Mucosa of descending colon (tissue), 3 donors: ENCODE results near the gene EXT2. TPM values are rescaled to one million over a fixed set of nuclear protein-coding genes. Genes with fewer than 3 reads are reported as not detected.

Source experiments
- ATAC-seq: fragments of 200-7000 bp; cut with Tn5 transposase; one replicate; pipeline ENCODE4 v1.9.1; 2020; ENCODE audit warnings: mild to moderate bottlenecking, moderate library complexity
- DNase-seq, 3 donors: peaks; one replicate each; pipeline ENCODE4 v3.0.0-alpha.2; 2020
- H3K36me3 ChIP-seq: fragments of 200-600 bp; one replicate; pipeline ENCODE4 v1.8.0; 2021; ENCODE audit warnings: low read depth, mild to moderate bottlenecking
- H3K4me1 ChIP-seq: fragments of 200-600 bp; one replicate; pipeline ENCODE4 v1.8.0; 2021; ENCODE audit warnings: low read depth, mild to moderate bottlenecking
- H3K4me3 ChIP-seq: fragments of 200-600 bp; one replicate; pipeline ENCODE4 v1.8.0; 2021; ENCODE audit warnings: mild to moderate bottlenecking
- H3K9me3 ChIP-seq: fragments of 200-600 bp; one replicate; pipeline ENCODE4 v1.8.0; 2021; ENCODE audit warnings: mild to moderate bottlenecking
- intact Hi-C, 2 donors: fragments of 100-400 bp; cut with DNase I in 1 of 2; cut with micrococcal nuclease in 1 of 2; formaldehyde crosslinking; loops; one replicate each; pipeline versions ENCODE4 v1.11.0 to v1.11.1; 2022; cut with DNase I, micrococcal nuclease
- total RNA-seq, 3 donors: library from RNA; stranded (reverse); fragmentation: NEBNext Ultra II Directional in 2 of 3; extraction: Animal tissue kit (Norgen Biotek cat#: 25700) in 2 of 3; gene quantifications; one replicate each; pipeline versions ENCODE4 v1.2.1 to v1.2.4, GENCODE V29; 2021 to 2023
- TF ChIP-seq, protein P1 (sequence below): fragments of 200-600 bp; IDR thresholded peaks from one replicate; pipeline ENCODE4 v1.8.0; 2022; ENCODE audit warnings: antibody characterized with exemption, mild to moderate bottlenecking
- donor health status: DM: no; HTN: no; CAD: no; lungs with moderate emphysema.
- donor health status: DM: no; HTN: no; CAD: no.
- donor health status: DM: no; HTN: yes; CAD: no.

The EXT2 gene
- total RNA-seq, 3 donors from 2014 or later: 53.3 to 59.7 (median 57.2) TPM

DNA sequence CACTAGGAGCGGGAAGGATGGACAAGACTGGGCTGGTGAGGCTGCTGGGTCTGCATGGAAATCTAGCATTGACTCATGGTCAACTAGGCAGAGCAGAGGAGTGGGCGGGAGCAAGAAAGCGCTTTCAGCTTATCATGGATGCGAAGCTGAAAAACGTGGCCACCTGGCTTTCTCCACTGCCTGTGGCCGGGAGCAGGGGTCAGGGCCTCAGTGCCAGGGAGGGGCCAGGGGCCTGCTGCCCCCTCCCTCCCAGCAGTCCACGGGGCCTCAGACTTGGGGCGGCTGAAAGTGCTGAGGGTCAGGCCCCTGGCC, 168.9 kb downstream of the EXT2 start:
- Histone ChIP-seq H3K4me3 (no peak overlapping the region), H3K36me3 (no peaks in the 10 kb centered on the region), H3K4me1 (no peaks in the 10 kb centered on the region), H3K9me3 (no peaks in the 10 kb centered on the region)
- TF ChIP-seq, protein P1, sequence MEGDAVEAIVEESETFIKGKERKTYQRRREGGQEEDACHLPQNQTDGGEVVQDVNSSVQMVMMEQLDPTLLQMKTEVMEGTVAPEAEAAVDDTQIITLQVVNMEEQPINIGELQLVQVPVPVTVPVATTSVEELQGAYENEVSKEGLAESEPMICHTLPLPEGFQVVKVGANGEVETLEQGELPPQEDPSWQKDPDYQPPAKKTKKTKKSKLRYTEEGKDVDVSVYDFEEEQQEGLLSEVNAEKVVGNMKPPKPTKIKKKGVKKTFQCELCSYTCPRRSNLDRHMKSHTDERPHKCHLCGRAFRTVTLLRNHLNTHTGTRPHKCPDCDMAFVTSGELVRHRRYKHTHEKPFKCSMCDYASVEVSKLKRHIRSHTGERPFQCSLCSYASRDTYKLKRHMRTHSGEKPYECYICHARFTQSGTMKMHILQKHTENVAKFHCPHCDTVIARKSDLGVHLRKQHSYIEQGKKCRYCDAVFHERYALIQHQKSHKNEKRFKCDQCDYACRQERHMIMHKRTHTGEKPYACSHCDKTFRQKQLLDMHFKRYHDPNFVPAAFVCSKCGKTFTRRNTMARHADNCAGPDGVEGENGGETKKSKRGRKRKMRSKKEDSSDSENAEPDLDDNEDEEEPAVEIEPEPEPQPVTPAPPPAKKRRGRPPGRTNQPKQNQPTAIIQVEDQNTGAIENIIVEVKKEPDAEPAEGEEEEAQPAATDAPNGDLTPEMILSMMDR: no peak
- no peak for DNase-seq
- ATAC-seq: no peak
- intact Hi-C loops: no loop called here

GRCh38 chr11:44264761-44265160, 169.3 kb downstream of the EXT2 start:
- Histone ChIP-seq H3K4me1 (no peaks in the 10 kb centered on the region), H3K4me3 (no peak overlapping the region), H3K36me3 (no peaks in the 10 kb centered on the region), H3K9me3 (no peaks in the 10 kb centered on the region)
- ATAC-seq (no peak), DNase-seq (no peak)
- intact Hi-C loops: no loop called here
- TF ChIP-seq, protein P1: no peak

- Histone ChIP-seq H3K9me3 (no peaks in the 10 kb centered on the region), H3K4me1 (no peaks in the 10 kb centered on the region), H3K4me3 (no peak overlapping the region), H3K36me3 (no peaks in the 10 kb centered on the region)
- TF ChIP-seq, protein P1: no peak
- DNase-seq: no peak
- intact Hi-C loops: no loop called here
- no peak for ATAC-seq
Observed at GRCh38 chr11:44266056-44266780, 170.7 kb downstream of the EXT2 start.

DNA sequence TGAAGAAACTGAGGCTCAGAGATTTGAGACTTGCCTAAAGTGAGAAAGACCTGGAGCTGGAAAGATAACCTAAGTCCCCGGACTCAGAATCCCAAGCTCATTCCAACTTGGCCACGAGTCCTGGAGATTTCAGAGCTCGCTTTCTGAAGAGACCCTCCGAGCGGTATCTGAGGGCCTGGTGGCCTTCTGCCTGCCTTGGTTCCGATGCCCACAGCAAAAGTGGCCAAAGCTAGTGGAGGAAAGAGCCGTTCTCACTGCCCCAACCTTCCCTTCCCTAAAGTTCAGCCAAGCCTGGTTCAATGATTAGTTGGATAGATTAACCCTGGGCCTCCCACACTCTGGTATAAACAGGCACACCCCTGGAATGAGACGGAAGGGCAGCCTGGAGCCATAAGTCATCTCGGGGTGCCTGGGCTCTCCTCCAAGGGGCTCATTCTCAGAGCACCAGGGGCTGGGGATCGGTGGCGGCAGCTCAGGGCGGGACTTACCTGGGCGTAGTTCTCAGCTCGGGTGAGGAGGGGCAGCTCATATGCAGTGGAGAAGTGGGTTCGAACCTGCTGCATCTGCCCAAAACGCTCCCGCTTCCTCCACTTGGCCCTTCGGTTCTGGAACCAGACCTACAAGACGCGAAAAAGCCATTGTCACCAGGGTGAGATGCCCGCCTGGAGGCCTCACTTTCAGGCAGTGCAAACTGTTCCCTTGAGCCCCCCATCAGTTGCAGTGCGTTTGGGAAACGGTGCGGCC, 171.7 kb downstream of the EXT2 start:
- ATAC-seq: no peak
- TF ChIP-seq, protein P1: no peak
- Histone ChIP-seq H3K36me3 (no peaks in the 10 kb centered on the region), H3K9me3 (no peaks in the 10 kb centered on the region), H3K4me1 (no peaks in the 10 kb centered on the region), H3K4me3 (no peak overlapping the region)
- intact Hi-C loops: no loop called here
- no peak for DNase-seq

DNA sequence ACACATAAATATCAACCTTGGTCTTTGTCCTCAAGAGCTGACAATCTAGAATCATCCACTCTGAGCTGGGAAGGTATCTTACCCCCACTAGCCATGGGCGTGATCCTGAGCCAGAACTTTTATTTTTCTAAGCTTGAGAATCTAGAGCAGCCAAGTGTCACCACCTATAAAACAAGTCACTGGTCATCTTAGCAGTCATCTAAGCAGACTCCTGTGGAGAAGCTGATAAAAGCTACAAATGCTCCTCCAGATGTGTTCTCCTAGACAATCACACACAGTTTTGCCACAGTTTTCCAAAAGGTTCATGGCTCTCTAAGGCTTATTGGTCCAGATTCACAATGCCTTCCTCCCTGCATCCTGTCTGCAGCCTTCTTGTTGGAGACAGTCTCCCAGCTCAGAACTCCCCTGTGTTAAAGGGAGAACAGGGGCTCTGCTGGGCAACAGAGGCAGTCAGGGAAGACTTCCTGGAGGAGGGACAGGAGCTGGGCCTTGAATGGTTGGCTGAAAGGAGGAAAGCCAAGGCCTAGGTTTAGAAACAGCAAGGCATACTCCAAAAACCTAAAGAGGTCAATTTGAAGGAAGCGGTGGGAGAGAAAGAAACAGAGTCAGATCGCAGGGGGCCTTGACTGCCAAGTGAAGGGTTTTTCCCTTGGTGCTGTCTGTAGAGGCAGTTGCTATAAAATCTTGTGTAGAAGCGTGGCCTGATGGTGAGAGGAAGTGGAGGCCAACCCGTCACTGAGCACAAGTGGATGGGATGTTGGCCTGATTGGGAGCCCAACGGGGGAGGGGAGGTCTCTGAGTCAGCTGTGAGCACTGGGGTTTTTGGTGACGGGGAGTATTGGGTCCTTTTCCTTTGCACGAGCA, 172.5 kb downstream of the EXT2 start:
- DNase-seq (no peak), ATAC-seq (no peak)
- TF ChIP-seq, protein P1: no peak
- H3K4me3 ChIP-seq: no peak overlapping the region
- H3K9me3 ChIP-seq: no peaks in the 10 kb centered on the region
- intact Hi-C loops: no loop called here
- H3K36me3 ChIP-seq: no peaks in the 10 kb centered on the region
- no peaks in the 10 kb centered on the region for H3K4me1 ChIP-seq
